ENCODE data around the gene TNFRSF8.

TNFRSF8 gene

GRCh38 chr1:12178511-12178910 is 115.4 kb downstream of the TNFRSF8 start:
- no peak for DNase-seq

- DNase-seq, result no peak
Measured at GRCh38 chr1:12179111-12179519, 116.0 kb downstream of the TNFRSF8 start.

GRCh38 chr1:12179676-12180075 is 116.6 kb downstream of the TNFRSF8 start:
- DNase-seq, result no peak

GRCh38 chr1:12180315-12180714 is 117.2 kb downstream of the TNFRSF8 start:
- DNase-seq, result no peak

- no peak for DNase-seq
Measured at GRCh38 chr1:12180903-12181302, 117.8 kb downstream of the TNFRSF8 start.

GRCh38 chr1:12181568-12181967 is 118.5 kb downstream of the TNFRSF8 start:
- no peak for DNase-seq

GRCh38 chr1:12182410-12182984 is 119.4 kb downstream of the TNFRSF8 start:
- DNase-seq, result no peak

- no peak for DNase-seq
Measured at GRCh38 chr1:12183095-12183794, 120.1 kb downstream of the TNFRSF8 start.

- no peak for DNase-seq
Measured at GRCh38 chr1:12184008-12184681, 121.0 kb downstream of the TNFRSF8 start.

GRCh38 chr1:12185036-12185917 is 122.2 kb downstream of the TNFRSF8 start:
- DNase-seq, result no peak

GRCh38 chr1:12185918-12186678 is 123.0 kb downstream of the TNFRSF8 start:
- DNase-seq, result no peak

- DNase-seq, result no peak
Measured at GRCh38 chr1:12186679-12186985, 123.5 kb downstream of the TNFRSF8 start.

GRCh38 chr1:12188115-12188514 is 125.0 kb downstream of the TNFRSF8 start:
- no peak for DNase-seq

GRCh38 chr1:12188657-12189327 is 125.7 kb downstream of the TNFRSF8 start:
- no peak for DNase-seq

GRCh38 chr1:12189328-12189682 is 126.2 kb downstream of the TNFRSF8 start:
- DNase-seq, result no peak

- DNase-seq, result no peak
Measured at GRCh38 chr1:12191242-12192032, 128.3 kb downstream of the TNFRSF8 start.

All from NCI-H1436 treated with DMSO at 0.1 percent for 48 hours (cell line).